H1 (cell line): ENCODE results near the gene PPP2R2B.

ENCODE experiments used
- BCL11A ChIP-seq, 2 experiments: IDR thresholded peaks; one replicate each; pipeline ENCODE4 v1.6.1; 2011; ENCODE audit warnings: low read depth in 2 of 2, low read length in 2 of 2, mild to moderate bottlenecking in 2 of 2
- CEBPB ChIP-seq: IDR thresholded peaks from 2 replicates; pipeline ENCODE4 v1.6.1; 2012; ENCODE audit warnings: low read depth, low read length
- EP300 ChIP-seq, 2 experiments: IDR thresholded peaks; 1 replicate in 1 of 2; 2 replicates in 1 of 2; pipeline ENCODE4 v1.6.1; 2011 to 2012; ENCODE audit warnings: low read depth in 2 of 2, low read length in 2 of 2, mild to moderate bottlenecking in 2 of 2, borderline replicate concordance in 1 of 2, inconsistent platforms in 1 of 2, moderate library complexity in 1 of 2
- JUND ChIP-seq: IDR thresholded peaks from 2 replicates; pipeline ENCODE4 v1.6.1; 2011; ENCODE audit warnings: mild to moderate bottlenecking, improper control_type of control experiment, low read length
- KDM5A ChIP-seq: fragments of 200-600 bp; IDR thresholded peaks from 2 replicates; pipeline ENCODE4 v1.7.1; 2012; ENCODE audit warnings: mild to moderate bottlenecking, low read length, inconsistent platforms, mixed read lengths
- MAFK ChIP-seq: IDR thresholded peaks from 2 replicates; pipeline ENCODE4 v1.6.1; 2012; ENCODE audit warnings: low read depth, mild to moderate bottlenecking, improper control_type of control experiment, low read length
- POLR2A ChIP-seq, 2 experiments: IDR thresholded peaks; 1 replicate in 1 of 2; 2 replicates in 1 of 2; pipeline ENCODE4 v1.6.1; 2011; ENCODE audit warnings: low read depth in 2 of 2, low read length in 2 of 2, mild to moderate bottlenecking in 2 of 2; ENCODE audit errors: control extremely low read depth in 1 of 2
- RAD21 ChIP-seq, 2 experiments: IDR thresholded peaks in 1 of 2; conservative IDR thresholded peaks in 1 of 2; 2 replicates each; pipeline ENCODE4 v1.6.1; 2011; ENCODE audit warnings: low read depth in 2 of 2, low read length in 2 of 2, improper control_type of control experiment in 1 of 2, inconsistent platforms in 1 of 2, mild to moderate bottlenecking in 1 of 2, moderate library complexity in 1 of 2
- RFX5 ChIP-seq: IDR thresholded peaks from 2 replicates; pipeline ENCODE4 v1.6.1; 2011; ENCODE audit warnings: low read depth, low read length, improper control_type of control experiment, borderline replicate concordance
- TAF1 ChIP-seq: IDR thresholded peaks from 2 replicates; pipeline ENCODE4 v1.6.1; 2011; ENCODE audit warnings: mild to moderate bottlenecking, low read depth, low read length
- TBP ChIP-seq: IDR thresholded peaks from 2 replicates; pipeline ENCODE4 v1.6.1; 2011; ENCODE audit warnings: low read depth, low read length, improper control_type of control experiment
- TEAD4 ChIP-seq: IDR thresholded peaks from 2 replicates; pipeline ENCODE4 v1.6.1; 2012; ENCODE audit warnings: low read depth, low read length, inconsistent platforms, mixed read lengths
- TF ChIP-seq, protein P1 (sequence below), 3 experiments: IDR thresholded peaks; 1 replicate in 2 of 3; 2 replicates in 1 of 3; pipeline versions ENCODE4 v1.5.1 to v1.6.1; 2011; ENCODE audit warnings: low read length in 3 of 3, mild to moderate bottlenecking in 3 of 3, inconsistent platforms in 2 of 3, low read depth in 1 of 3, moderate library complexity in 1 of 3; ENCODE audit not compliant: insufficient read depth in 1 of 3; ENCODE audit errors: control extremely low read depth in 1 of 3
- TF ChIP-seq, protein P2 (sequence below): IDR thresholded peaks from 2 replicates; pipeline ENCODE4 v1.6.1; 2011; ENCODE audit warnings: low read depth, mild to moderate bottlenecking, low read length; ENCODE audit not compliant: insufficient read depth

DNA sequence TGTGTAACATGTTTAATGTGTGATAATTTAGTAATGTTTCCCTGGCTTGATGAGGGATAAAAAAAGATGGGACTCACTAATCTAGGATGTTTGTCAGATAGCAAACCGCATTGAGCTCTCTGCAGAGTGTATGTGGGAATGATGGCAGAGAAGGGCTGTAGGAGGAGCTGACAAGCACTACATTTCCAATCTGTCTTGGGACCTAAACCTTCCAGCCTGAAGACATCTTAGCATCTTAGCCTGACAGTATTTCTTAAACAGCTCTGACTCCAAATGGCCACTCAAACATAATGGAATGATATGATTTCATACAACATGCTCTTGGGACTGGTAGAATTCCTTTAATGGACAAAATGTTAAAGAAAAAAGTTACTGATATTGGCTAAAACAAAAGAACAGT lies 116.7 kb downstream of the PPP2R2B start:
- TF ChIP-seq, protein P1, sequence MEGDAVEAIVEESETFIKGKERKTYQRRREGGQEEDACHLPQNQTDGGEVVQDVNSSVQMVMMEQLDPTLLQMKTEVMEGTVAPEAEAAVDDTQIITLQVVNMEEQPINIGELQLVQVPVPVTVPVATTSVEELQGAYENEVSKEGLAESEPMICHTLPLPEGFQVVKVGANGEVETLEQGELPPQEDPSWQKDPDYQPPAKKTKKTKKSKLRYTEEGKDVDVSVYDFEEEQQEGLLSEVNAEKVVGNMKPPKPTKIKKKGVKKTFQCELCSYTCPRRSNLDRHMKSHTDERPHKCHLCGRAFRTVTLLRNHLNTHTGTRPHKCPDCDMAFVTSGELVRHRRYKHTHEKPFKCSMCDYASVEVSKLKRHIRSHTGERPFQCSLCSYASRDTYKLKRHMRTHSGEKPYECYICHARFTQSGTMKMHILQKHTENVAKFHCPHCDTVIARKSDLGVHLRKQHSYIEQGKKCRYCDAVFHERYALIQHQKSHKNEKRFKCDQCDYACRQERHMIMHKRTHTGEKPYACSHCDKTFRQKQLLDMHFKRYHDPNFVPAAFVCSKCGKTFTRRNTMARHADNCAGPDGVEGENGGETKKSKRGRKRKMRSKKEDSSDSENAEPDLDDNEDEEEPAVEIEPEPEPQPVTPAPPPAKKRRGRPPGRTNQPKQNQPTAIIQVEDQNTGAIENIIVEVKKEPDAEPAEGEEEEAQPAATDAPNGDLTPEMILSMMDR (IDR thresholded peaks at IDR 0.05; ENCODE audit: control extremely low read depth in 1 of 3, insufficient read depth in 1 of 3, low read depth in 1 of 3, low read length in 3 of 3), result no peak
- TF ChIP-seq BCL11A (IDR thresholded peaks at IDR 0.05; ENCODE audit: low read depth in 2 of 2, low read length in 2 of 2) (no peak), JUND (no peak), CEBPB (no peak), MAFK (no peak), TBP (no peak), TAF1 (no peak), TEAD4 (no peak), RAD21 (IDR thresholded peaks at IDR 0.05 in 1 of 2, conservative IDR thresholded peaks at IDR 0.05 in 1 of 2; ENCODE audit: low read depth in 2 of 2, low read length in 2 of 2) (no peak), KDM5A (no peak), EP300 (IDR thresholded peaks at IDR 0.05; ENCODE audit: borderline replicate concordance in 1 of 2, low read depth in 2 of 2, low read length in 2 of 2) (no peak), RFX5 (no peak), POLR2A (IDR thresholded peaks at IDR 0.05; ENCODE audit: control extremely low read depth in 1 of 2, low read depth in 2 of 2, low read length in 2 of 2) (no peak)
- TF ChIP-seq, protein P2, sequence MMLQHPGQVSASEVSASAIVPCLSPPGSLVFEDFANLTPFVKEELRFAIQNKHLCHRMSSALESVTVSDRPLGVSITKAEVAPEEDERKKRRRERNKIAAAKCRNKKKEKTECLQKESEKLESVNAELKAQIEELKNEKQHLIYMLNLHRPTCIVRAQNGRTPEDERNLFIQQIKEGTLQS, result no peak
